GM23338 (cell line): ENCODE results near the gene TFAP2A. TPM values are rescaled to one million over a fixed set of nuclear protein-coding genes. Genes with fewer than 3 reads are reported as not detected.

ENCODE experiments used
- ATAC-seq: fragments of 200-7000 bp; cut with Tn5 transposase; 3 replicates; pipeline ENCODE4 v1.9.1; 2020
- DNase-seq: peaks from one replicate; pipeline ENCODE4 v3.0.0-alpha.2; 2015; ENCODE audit warnings: low spot score
- H2AFZ ChIP-seq: fragments of 200-600 bp; sonication (generic); 2 replicates; pipeline ENCODE4 v1.8.0; 2016; ENCODE audit warnings: antibody characterized with exemption, mild to moderate bottlenecking, moderate library complexity
- H3F3A ChIP-seq: fragments of 200-600 bp; sonication (generic); replicated peaks from 2 replicates; pipeline ENCODE4 v1.8.0; 2017; ENCODE audit warnings: antibody characterized with exemption, mixed run types, low read depth
- H3K27ac ChIP-seq: fragments of 200-600 bp; sonication (generic); 2 replicates; pipeline ENCODE4 v1.6.1; 2016; ENCODE audit warnings: low read depth
- H3K27me3 ChIP-seq: fragments of 200-600 bp; sonication (generic); 2 replicates; pipeline ENCODE4 v1.8.0; 2016; ENCODE audit warnings: mild to moderate bottlenecking, mixed run types, moderate library complexity; ENCODE audit not compliant: insufficient read depth
- H3K36me3 ChIP-seq: fragments of 200-600 bp; sonication (generic); 2 replicates; pipeline ENCODE4 v1.8.0; 2016; ENCODE audit warnings: mild to moderate bottlenecking; ENCODE audit not compliant: insufficient read depth
- H3K4me1 ChIP-seq: fragments of 200-600 bp; sonication (generic); 2 replicates; pipeline ENCODE4 v1.8.0; 2016; ENCODE audit warnings: mild to moderate bottlenecking, moderate library complexity; ENCODE audit not compliant: insufficient read depth
- H3K4me2 ChIP-seq: fragments of 200-600 bp; sonication (generic); 2 replicates; pipeline ENCODE4 v1.7.1; 2017; ENCODE audit warnings: mixed run types
- H3K4me3 ChIP-seq: fragments of 200-600 bp; sonication (generic); 2 replicates; pipeline ENCODE4 v1.6.1; 2016; ENCODE audit warnings: mixed run types
- H3K79me2 ChIP-seq: fragments of 200-600 bp; sonication (generic); replicated peaks from 2 replicates; pipeline ENCODE4 v1.8.0; 2017; ENCODE audit warnings: mild to moderate bottlenecking; ENCODE audit not compliant: insufficient read depth
- H3K9me2 ChIP-seq: fragments of 200-600 bp; sonication (generic); 2 replicates; pipeline ENCODE4 v1.8.0; 2017; ENCODE audit not compliant: insufficient read depth
- H4K20me1 ChIP-seq: fragments of 200-600 bp; sonication (generic); replicated peaks from 2 replicates; pipeline ENCODE4 v1.8.0; 2017; ENCODE audit warnings: mild to moderate bottlenecking; ENCODE audit not compliant: insufficient read depth
- H3K27ac Mint-ChIP-seq: 2 replicates; pipeline ENCODE4 v1.8.0; 2020; ENCODE audit warnings: inconsistent platforms, mild to moderate bottlenecking, moderate library complexity, mixed read lengths
- H3K27me3 Mint-ChIP-seq: 3 replicates; pipeline ENCODE4 v1.8.0; 2022; ENCODE audit warnings: low read depth, mild to moderate bottlenecking, moderate library complexity, mixed read lengths, inconsistent platforms; ENCODE audit not compliant: insufficient read depth, poor library complexity
- H3K36me3 Mint-ChIP-seq: 3 replicates; pipeline ENCODE4 v1.8.0; 2021; ENCODE audit warnings: low read depth, mild to moderate bottlenecking, inconsistent platforms, moderate library complexity, mixed read lengths
- H3K4me1 Mint-ChIP-seq: 3 replicates; pipeline ENCODE4 v1.8.0; 2020; ENCODE audit warnings: mild to moderate bottlenecking, inconsistent platforms, mixed read lengths
- H3K4me3 Mint-ChIP-seq: 3 replicates; pipeline ENCODE4 v1.8.0; 2021; ENCODE audit warnings: moderate library complexity, mild to moderate bottlenecking, inconsistent platforms, mixed read lengths
- H3K9me3 Mint-ChIP-seq: 3 replicates; pipeline ENCODE4 v1.8.0; 2020; ENCODE audit warnings: moderate library complexity, mild to moderate bottlenecking, inconsistent platforms, mixed read lengths
- CREB1 ChIP-seq: fragments of 250-450 bp; sonication (Bioruptor Pico); IDR thresholded peaks from 2 replicates; pipeline ENCODE4 v1.5.0; 2020; ENCODE audit warnings: low read depth, mild to moderate bottlenecking, moderate library complexity
- EZH2 ChIP-seq: fragments of 200-600 bp; sonication (generic); IDR thresholded peaks from one replicate; pipeline ENCODE4 v1.8.0; 2017; ENCODE audit warnings: antibody characterized with exemption, mild to moderate bottlenecking, low read depth; ENCODE audit not compliant: unreplicated experiment
- EZH2phosphoT487 ChIP-seq: fragments of 200-600 bp; sonication (generic); IDR thresholded peaks from one replicate; pipeline ENCODE4 v1.8.1; 2018; ENCODE audit warnings: antibody characterized with exemption; ENCODE audit not compliant: unreplicated experiment
- POLR2AphosphoS5 ChIP-seq: IDR thresholded peaks from 2 replicates; pipeline ENCODE4 v1.6.1; 2016; ENCODE audit warnings: antibody characterized with exemption, low read depth
- STAT1 ChIP-seq: IDR thresholded peaks from one replicate; pipeline ENCODE4 v1.6.1; 2016; ENCODE audit warnings: antibody characterized with exemption; ENCODE audit not compliant: unreplicated experiment
- ZNF114 ChIP-seq: fragments of 250-450 bp; sonication (Bioruptor Pico); IDR thresholded peaks from 2 replicates; pipeline ENCODE4 v1.5.0; 2020; ENCODE audit warnings: mild to moderate bottlenecking, moderate library complexity
- ZNF462 ChIP-seq: fragments of 250-450 bp; sonication (Bioruptor Pico); IDR thresholded peaks from 2 replicates; pipeline ENCODE4 v1.5.0; 2020; ENCODE audit warnings: mild to moderate bottlenecking, moderate library complexity
- polyA plus RNA-seq: library from polyadenylated mRNA; unstranded; fragments of >200 nt; fragmentation: Nextera tagmentation; extraction: Ambion mirVana; gene quantifications from 2 replicates; pipeline ENCODE4 v1.2.1, GENCODE V29; 2016
- total RNA-seq: library from RNA; depleted of rRNA; stranded (reverse); fragments of >200 nt; shearing (Covaris generic); gene quantifications from 2 replicates; pipeline ENCODE4 v1.2.3, GENCODE V29; 2014
- TF ChIP-seq, protein P1 (sequence below): IDR thresholded peaks from one replicate; pipeline ENCODE4 v1.6.1; 2018; ENCODE audit warnings: antibody characterized with exemption; ENCODE audit not compliant: unreplicated experiment
- TF ChIP-seq, protein P2 (sequence below): IDR thresholded peaks from 2 replicates; pipeline ENCODE4 v1.6.1; 2016; ENCODE audit warnings: antibody characterized with exemption

TFAP2A gene
- total and polyA plus RNA-seq, 2 experiments from 2014 or later: not detected

GRCh38 chr6:10415617-10416480 is 975 bp upstream of the TFAP2A start:
- Histone ChIP-seq H3K27ac (no peak overlapping the region), H3F3A (peaks cover 65% of the 10 kb centered on the region), H3K4me1 (peaks cover 75% of the 10 kb centered on the region), H4K20me1 (peaks cover 28% of the 10 kb centered on the region), H2AFZ (peak overlapping the region; percentile 73), H3K9me2 (no peaks in the 10 kb centered on the region), H3K4me3 (peak overlapping the region; percentile 59), H3K36me3 (no peaks in the 10 kb centered on the region), H3K4me2 (peak overlapping the region; percentile 84), H3K79me2 (no peaks in the 10 kb centered on the region), H3K27me3 (peaks cover 98% of the 10 kb centered on the region)
- Mint-ChIP-seq H3K9me3 (peaks cover 6% of the 10 kb centered on the region), H3K36me3 (0 out of 3 replicates have a peak, but pooled peaks cover 3% of the 10 kb centered on the region), H3K27ac (no peak overlapping the region), H3K4me1 (peaks cover 63% of the 10 kb centered on the region), H3K27me3 (peaks cover 97% of the 10 kb centered on the region), H3K4me3 (peak overlapping the region; percentile 65)
- TF ChIP-seq ZNF462 (CRISPR knock-in tag): no peak
- TF ChIP-seq, protein P1, sequence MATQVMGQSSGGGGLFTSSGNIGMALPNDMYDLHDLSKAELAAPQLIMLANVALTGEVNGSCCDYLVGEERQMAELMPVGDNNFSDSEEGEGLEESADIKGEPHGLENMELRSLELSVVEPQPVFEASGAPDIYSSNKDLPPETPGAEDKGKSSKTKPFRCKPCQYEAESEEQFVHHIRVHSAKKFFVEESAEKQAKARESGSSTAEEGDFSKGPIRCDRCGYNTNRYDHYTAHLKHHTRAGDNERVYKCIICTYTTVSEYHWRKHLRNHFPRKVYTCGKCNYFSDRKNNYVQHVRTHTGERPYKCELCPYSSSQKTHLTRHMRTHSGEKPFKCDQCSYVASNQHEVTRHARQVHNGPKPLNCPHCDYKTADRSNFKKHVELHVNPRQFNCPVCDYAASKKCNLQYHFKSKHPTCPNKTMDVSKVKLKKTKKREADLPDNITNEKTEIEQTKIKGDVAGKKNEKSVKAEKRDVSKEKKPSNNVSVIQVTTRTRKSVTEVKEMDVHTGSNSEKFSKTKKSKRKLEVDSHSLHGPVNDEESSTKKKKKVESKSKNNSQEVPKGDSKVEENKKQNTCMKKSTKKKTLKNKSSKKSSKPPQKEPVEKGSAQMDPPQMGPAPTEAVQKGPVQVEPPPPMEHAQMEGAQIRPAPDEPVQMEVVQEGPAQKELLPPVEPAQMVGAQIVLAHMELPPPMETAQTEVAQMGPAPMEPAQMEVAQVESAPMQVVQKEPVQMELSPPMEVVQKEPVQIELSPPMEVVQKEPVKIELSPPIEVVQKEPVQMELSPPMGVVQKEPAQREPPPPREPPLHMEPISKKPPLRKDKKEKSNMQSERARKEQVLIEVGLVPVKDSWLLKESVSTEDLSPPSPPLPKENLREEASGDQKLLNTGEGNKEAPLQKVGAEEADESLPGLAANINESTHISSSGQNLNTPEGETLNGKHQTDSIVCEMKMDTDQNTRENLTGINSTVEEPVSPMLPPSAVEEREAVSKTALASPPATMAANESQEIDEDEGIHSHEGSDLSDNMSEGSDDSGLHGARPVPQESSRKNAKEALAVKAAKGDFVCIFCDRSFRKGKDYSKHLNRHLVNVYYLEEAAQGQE: no peak
- TF ChIP-seq EZH2: peak; percentile 46
- TF ChIP-seq, protein P2, sequence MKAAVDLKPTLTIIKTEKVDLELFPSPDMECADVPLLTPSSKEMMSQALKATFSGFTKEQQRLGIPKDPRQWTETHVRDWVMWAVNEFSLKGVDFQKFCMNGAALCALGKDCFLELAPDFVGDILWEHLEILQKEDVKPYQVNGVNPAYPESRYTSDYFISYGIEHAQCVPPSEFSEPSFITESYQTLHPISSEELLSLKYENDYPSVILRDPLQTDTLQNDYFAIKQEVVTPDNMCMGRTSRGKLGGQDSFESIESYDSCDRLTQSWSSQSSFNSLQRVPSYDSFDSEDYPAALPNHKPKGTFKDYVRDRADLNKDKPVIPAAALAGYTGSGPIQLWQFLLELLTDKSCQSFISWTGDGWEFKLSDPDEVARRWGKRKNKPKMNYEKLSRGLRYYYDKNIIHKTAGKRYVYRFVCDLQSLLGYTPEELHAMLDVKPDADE: no peak
- no peak for TF ChIP-seq ZNF114 (CRISPR knock-in tag)
- TF ChIP-seq STAT1: no peak
- TF ChIP-seq EZH2phosphoT487: peak; percentile 10
- no peak for TF ChIP-seq POLR2AphosphoS5
- no peak for TF ChIP-seq CREB1 (CRISPR knock-in tag)
- ATAC-seq (no peak), DNase-seq (no peak)
